KOPT-K1 (cell line): ENCODE measurements around the gene C6orf89.

ENCODE experiments used
- H3K27ac ChIP-seq: fragments of 200-600 bp; sonication (generic); 2 replicates; pipeline ENCODE4 v1.5.1; 2016; ENCODE audit warnings: antibody characterized with exemption, mild to moderate bottlenecking, low read depth, low read length; ENCODE audit not compliant: poor library complexity, severe bottlenecking
- H3K36me3 ChIP-seq: fragments of 200-600 bp; sonication (generic); 2 replicates; pipeline ENCODE4 v1.5.1; 2017; ENCODE audit warnings: antibody characterized with exemption, mild to moderate bottlenecking, low read length, moderate library complexity; ENCODE audit not compliant: insufficient read depth
- H3K9me3 ChIP-seq: fragments of 200-600 bp; sonication (generic); 2 replicates; pipeline ENCODE4 v1.5.1; 2017; ENCODE audit warnings: antibody characterized with exemption, low read length, mild to moderate bottlenecking; ENCODE audit not compliant: insufficient read depth, poor library complexity, severe bottlenecking

C6orf89 gene

DNA sequence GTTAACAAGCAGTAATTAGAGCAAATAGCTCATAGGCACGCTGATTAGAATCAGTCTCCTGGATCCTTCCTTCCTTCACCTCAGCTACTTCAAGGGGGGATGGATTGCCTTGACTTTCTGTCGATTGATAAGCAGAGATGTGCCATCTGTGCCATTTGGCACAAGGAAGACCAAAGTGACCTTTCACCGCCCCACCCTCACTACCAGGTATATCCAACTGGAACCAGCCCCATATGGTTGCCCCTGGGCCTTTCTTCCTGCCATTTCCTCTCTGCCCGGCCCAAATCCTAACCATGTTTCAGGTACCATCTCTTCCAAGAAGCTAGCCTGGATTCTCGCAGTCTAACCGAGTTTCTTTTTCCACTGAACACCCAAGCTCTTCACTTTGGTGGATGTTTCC, 37.8 kb upstream of the C6orf89 start:
- H3K27ac ChIP-seq, result no peak overlapping the region
- H3K36me3 ChIP-seq, result peaks cover 18% of the 10 kb centered on the region
- no peaks in the 10 kb centered on the region for H3K9me3 ChIP-seq

DNA sequence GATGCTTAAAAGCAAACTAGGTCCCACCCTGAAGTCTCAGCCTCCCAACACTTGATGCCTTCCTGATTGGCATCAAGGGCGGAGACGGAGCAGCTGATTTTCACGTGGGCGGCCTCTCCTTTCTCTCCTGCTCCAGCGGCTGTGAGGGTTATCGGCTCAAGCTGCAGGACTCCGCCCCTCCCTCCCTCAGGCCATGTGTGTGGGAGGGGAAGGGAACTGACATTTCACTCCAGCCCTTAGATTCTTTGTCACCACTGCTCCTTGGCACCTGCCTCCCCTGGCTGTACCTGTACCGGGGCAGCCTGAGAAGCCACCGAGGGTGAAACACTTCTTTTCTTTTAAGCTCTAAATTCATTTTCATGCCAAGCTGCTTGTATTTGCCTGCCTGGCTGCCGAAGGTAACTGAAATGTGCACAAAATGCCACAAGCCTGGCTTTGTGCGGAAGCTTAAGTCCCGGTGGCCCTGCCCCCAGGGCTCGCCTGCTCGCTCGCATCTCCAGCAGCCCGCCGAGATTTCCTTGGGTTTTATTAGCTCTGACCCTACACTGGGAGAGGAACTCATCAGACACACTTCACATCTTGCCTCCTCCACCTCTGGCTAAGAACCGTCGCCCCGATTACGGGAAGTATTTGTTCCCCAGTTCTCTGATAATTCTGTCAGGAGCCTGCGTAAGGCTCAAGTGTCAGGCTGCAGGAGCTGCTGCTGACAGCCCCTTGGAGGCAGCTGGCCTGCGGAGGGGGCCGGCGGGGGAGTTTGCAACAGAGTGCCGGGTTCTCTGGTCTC, 36.9 kb upstream of the C6orf89 start:
- Histone ChIP-seq H3K27ac (no peak overlapping the region), H3K36me3 (peaks cover 26% of the 10 kb centered on the region), H3K9me3 (no peaks in the 10 kb centered on the region)

DNA sequence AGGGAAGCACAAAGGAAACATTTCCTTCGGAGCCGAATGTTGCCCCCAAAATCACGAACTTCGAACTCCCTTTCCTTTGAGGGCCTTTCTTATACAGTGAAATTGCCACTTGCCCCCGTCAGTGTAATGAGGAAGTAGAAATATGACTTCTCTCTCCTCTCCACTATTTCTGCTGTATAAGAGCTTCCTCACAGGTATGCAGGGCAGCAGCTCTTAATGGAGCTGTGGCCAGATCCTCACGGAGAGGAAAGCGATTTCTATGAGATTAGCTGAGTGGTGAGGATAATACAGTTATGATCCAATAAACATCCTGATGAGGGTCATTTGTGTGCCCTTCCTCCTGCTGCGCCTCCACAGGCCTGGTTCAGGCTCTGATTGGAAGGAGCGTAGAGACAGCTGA, 35.7 kb upstream of the C6orf89 start:
- Histone ChIP-seq H3K9me3 (no peaks in the 10 kb centered on the region), H3K27ac (no peak overlapping the region), H3K36me3 (peaks cover 38% of the 10 kb centered on the region)

DNA sequence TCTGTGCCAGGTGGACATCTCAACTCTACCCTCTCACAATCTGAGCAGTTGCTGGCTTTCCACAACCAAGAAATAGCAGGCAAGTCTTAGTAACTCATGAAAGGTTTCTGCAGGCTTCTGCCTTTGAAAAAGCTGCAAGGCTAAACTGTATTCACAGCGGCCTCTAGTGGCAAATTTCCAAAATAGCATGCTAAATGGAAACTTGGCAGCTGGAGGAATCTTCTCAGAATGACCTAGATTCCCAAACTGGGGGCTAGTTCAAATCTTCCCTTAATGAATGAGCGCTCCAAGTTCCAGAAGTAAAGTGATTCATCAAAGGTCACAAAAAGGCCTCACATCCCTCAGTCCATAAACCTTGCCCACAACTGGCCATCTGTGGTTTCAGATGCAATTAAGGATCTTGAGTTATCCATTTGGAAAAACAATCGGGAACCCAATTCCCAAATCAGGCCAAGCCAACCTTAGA, 34.6 kb upstream of the C6orf89 start:
- H3K9me3 ChIP-seq, result no peaks in the 10 kb centered on the region
- H3K27ac ChIP-seq, result no peak overlapping the region
- H3K36me3 ChIP-seq, result peaks cover 50% of the 10 kb centered on the region

GRCh38 chr6:36851626-36852025, 34.1 kb upstream of the C6orf89 start:
- H3K9me3 ChIP-seq, result no peaks in the 10 kb centered on the region
- no peak overlapping the region for H3K27ac ChIP-seq
- peaks cover 54% of the 10 kb centered on the region for H3K36me3 ChIP-seq

GRCh38 chr6:36852481-36853147, 33.1 kb upstream of the C6orf89 start:
- H3K27ac ChIP-seq, result no peak overlapping the region
- H3K36me3 ChIP-seq, result peaks cover 64% of the 10 kb centered on the region
- no peaks in the 10 kb centered on the region for H3K9me3 ChIP-seq

- Histone ChIP-seq H3K27ac (no peak overlapping the region), H3K9me3 (no peaks in the 10 kb centered on the region)
These were observed 32.4 kb upstream of the C6orf89 start for GRCh38 chr6:36853325-36853724.

GRCh38 chr6:36855750-36856149, 30.0 kb upstream of the C6orf89 start:
- peaks cover 94% of the 10 kb centered on the region for H3K36me3 ChIP-seq
- no peak overlapping the region for H3K27ac ChIP-seq

More at GRCh38 chr6:36853325-36853724, 32.4 kb upstream of the C6orf89 start:
- peaks cover 71% of the 10 kb centered on the region for H3K36me3 ChIP-seq

DNA sequence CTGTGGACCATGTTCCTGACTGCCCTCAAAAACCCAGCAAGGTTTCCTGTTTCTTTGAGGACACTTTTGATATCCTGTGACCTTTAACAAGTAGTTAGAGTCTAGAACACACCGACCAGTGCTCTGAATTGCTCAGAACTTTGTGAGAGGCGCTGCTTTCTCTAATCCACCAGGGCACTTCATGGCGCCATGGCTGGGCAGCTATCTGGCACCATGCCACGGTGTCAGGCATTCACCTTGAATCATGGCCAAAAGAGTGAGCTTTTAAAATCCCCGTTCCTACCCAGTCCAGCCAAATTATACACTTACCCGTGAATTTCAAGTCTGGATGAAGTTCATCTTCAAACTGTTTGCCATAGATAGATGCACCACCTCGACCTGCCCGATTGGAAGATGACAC, 29.5 kb upstream of the C6orf89 start:
- Histone ChIP-seq H3K9me3 (no peaks in the 10 kb centered on the region), H3K36me3 (peaks cover 99% of the 10 kb centered on the region), H3K27ac (no peak overlapping the region)

More at GRCh38 chr6:36855750-36856149, 30.0 kb upstream of the C6orf89 start:
- H3K9me3 ChIP-seq, result no peaks in the 10 kb centered on the region

GRCh38 chr6:36857325-36857724, 28.4 kb upstream of the C6orf89 start:
- Histone ChIP-seq H3K36me3 (peaks cover 99% of the 10 kb centered on the region), H3K27ac (no peak overlapping the region), H3K9me3 (no peaks in the 10 kb centered on the region)

DNA sequence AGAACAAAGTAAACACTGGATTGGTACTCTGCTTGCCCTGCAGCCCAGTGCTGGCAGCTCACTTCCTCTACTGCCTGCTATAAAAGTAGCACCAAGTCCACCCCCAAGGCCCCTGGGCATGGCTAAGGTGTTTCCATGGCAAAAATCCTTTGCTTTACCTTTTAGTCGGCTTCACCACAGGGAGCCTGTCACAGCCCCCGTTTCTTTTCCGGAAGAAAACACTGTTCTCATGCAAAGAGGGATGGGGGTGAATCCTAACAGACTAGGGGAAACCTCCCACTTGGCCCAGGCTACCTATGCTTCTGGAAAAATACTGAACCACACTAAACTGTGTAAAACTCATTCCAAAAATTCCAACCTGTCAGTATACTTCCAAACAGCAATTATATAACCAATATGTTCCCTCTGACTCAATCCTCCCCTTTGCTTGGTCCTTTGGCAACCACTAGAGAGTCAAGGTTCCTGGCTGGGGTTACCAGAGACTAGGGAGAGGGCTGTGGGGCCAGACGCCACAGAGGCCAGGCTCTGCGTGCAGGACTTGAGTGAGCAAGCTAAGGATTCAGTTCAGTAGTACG, 27.3 kb upstream of the C6orf89 start:
- Histone ChIP-seq H3K27ac (no peak overlapping the region), H3K36me3 (peaks cover 99% of the 10 kb centered on the region), H3K9me3 (no peaks in the 10 kb centered on the region)

GRCh38 chr6:36860126-36860525, 25.6 kb upstream of the C6orf89 start:
- Histone ChIP-seq H3K27ac (no peak overlapping the region), H3K36me3 (peaks cover 99% of the 10 kb centered on the region), H3K9me3 (no peaks in the 10 kb centered on the region)

- H3K27ac ChIP-seq, result no peak overlapping the region
These were observed 23.4 kb upstream of the C6orf89 start for GRCh38 chr6:36862164-36862847.

DNA sequence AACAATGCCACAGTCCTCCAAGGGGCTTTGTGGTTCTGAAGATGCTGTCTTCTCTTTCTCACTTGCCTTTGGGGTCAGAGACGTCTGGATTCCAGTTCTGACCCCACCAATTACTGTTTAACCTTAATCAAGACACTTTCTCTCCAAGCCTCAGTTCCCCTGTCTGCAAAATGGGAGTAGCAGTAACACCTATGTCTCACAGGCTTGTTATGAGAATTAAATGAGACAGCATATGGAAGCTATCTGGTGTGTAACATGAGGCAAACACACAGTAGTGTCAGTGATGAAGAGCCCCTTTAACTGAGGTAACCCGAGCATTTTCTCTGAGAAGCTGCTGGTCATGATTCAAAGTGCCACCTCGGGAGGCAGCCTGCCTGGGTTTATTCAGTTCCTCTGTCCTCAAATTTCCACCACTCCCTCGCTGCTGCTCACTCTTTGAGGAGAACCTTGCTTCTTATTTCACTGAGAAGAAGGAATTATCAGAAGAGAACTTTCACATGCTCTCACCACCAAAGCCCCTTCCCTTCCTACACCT, 22.8 kb upstream of the C6orf89 start:
- Histone ChIP-seq H3K36me3 (peaks cover 99% of the 10 kb centered on the region), H3K27ac (no peak overlapping the region), H3K9me3 (no peaks in the 10 kb centered on the region)

More at GRCh38 chr6:36862164-36862847, 23.4 kb upstream of the C6orf89 start:
- H3K9me3 ChIP-seq, result no peaks in the 10 kb centered on the region
- peaks cover 99% of the 10 kb centered on the region for H3K36me3 ChIP-seq
